ENCODE measurements around the gene EML4. TPM values are rescaled to one million over a fixed set of nuclear protein-coding genes. Genes with fewer than 3 reads are reported as not detected.

EML4 gene
- total and polyA plus RNA-seq, 9 of the 15 experiments (the other 6 are each of a cell fraction or from before 2014, with no cell fraction given) = 14.7 to 48.3 (median 36.5) TPM

DNA sequence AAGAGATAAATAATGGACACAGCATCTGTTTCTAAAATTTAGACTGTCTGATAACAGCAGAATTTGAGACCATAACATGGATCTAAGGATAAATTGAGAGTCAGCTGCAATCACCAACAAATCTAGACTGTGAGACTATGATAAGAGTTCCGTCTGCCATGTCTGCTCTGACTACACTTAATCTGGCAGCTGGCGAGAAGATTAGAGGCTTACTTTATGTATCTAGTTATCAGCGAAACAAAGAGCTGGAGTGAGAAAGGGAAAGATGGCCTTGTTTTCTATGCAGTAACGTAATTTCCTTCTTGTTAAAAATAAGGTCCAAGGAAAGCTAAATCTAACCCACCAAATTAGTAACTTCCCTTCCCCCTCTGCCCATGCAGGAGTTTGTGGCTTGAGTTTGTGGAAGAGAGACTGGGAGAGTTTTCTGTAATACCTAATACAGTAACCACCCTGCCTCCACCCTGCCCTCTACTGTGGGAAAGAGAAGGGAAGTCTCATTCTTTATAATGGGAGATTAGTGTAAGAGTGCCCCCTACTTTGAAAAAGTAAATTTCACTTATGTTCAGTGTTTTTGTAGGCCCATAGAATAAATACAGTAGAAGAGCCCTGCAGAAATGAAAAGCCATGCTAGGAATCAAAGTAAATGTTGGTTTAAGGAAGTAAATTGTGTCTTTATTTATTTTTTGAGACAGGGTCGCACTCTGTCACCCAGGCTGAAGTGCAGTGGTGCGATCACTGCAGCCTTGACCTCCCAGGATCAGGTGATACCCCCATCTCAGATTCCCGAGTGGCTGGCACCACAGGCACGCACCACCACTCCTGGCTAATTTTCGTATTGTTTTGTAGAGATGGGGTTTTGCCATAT, 27.5 kb downstream of the EML4 start (continued):
- TF ChIP-seq, protein P1, sequence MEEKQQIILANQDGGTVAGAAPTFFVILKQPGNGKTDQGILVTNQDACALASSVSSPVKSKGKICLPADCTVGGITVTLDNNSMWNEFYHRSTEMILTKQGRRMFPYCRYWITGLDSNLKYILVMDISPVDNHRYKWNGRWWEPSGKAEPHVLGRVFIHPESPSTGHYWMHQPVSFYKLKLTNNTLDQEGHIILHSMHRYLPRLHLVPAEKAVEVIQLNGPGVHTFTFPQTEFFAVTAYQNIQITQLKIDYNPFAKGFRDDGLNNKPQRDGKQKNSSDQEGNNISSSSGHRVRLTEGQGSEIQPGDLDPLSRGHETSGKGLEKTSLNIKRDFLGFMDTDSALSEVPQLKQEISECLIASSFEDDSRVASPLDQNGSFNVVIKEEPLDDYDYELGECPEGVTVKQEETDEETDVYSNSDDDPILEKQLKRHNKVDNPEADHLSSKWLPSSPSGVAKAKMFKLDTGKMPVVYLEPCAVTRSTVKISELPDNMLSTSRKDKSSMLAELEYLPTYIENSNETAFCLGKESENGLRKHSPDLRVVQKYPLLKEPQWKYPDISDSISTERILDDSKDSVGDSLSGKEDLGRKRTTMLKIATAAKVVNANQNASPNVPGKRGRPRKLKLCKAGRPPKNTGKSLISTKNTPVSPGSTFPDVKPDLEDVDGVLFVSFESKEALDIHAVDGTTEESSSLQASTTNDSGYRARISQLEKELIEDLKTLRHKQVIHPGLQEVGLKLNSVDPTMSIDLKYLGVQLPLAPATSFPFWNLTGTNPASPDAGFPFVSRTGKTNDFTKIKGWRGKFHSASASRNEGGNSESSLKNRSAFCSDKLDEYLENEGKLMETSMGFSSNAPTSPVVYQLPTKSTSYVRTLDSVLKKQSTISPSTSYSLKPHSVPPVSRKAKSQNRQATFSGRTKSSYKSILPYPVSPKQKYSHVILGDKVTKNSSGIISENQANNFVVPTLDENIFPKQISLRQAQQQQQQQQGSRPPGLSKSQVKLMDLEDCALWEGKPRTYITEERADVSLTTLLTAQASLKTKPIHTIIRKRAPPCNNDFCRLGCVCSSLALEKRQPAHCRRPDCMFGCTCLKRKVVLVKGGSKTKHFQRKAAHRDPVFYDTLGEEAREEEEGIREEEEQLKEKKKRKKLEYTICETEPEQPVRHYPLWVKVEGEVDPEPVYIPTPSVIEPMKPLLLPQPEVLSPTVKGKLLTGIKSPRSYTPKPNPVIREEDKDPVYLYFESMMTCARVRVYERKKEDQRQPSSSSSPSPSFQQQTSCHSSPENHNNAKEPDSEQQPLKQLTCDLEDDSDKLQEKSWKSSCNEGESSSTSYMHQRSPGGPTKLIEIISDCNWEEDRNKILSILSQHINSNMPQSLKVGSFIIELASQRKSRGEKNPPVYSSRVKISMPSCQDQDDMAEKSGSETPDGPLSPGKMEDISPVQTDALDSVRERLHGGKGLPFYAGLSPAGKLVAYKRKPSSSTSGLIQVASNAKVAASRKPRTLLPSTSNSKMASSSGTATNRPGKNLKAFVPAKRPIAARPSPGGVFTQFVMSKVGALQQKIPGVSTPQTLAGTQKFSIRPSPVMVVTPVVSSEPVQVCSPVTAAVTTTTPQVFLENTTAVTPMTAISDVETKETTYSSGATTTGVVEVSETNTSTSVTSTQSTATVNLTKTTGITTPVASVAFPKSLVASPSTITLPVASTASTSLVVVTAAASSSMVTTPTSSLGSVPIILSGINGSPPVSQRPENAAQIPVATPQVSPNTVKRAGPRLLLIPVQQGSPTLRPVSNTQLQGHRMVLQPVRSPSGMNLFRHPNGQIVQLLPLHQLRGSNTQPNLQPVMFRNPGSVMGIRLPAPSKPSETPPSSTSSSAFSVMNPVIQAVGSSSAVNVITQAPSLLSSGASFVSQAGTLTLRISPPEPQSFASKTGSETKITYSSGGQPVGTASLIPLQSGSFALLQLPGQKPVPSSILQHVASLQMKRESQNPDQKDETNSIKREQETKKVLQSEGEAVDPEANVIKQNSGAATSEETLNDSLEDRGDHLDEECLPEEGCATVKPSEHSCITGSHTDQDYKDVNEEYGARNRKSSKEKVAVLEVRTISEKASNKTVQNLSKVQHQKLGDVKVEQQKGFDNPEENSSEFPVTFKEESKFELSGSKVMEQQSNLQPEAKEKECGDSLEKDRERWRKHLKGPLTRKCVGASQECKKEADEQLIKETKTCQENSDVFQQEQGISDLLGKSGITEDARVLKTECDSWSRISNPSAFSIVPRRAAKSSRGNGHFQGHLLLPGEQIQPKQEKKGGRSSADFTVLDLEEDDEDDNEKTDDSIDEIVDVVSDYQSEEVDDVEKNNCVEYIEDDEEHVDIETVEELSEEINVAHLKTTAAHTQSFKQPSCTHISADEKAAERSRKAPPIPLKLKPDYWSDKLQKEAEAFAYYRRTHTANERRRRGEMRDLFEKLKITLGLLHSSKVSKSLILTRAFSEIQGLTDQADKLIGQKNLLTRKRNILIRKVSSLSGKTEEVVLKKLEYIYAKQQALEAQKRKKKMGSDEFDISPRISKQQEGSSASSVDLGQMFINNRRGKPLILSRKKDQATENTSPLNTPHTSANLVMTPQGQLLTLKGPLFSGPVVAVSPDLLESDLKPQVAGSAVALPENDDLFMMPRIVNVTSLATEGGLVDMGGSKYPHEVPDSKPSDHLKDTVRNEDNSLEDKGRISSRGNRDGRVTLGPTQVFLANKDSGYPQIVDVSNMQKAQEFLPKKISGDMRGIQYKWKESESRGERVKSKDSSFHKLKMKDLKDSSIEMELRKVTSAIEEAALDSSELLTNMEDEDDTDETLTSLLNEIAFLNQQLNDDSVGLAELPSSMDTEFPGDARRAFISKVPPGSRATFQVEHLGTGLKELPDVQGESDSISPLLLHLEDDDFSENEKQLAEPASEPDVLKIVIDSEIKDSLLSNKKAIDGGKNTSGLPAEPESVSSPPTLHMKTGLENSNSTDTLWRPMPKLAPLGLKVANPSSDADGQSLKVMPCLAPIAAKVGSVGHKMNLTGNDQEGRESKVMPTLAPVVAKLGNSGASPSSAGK (IDR thresholded peaks at IDR 0.05) = no peak
- TF ChIP-seq PHB2 (IDR thresholded peaks at IDR 0.05; ENCODE audit: low read depth) = peak; percentile 78
- TF ChIP-seq, protein P2, sequence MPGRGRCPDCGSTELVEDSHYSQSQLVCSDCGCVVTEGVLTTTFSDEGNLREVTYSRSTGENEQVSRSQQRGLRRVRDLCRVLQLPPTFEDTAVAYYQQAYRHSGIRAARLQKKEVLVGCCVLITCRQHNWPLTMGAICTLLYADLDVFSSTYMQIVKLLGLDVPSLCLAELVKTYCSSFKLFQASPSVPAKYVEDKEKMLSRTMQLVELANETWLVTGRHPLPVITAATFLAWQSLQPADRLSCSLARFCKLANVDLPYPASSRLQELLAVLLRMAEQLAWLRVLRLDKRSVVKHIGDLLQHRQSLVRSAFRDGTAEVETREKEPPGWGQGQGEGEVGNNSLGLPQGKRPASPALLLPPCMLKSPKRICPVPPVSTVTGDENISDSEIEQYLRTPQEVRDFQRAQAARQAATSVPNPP (IDR thresholded peaks at IDR 0.05; ENCODE audit: borderline replicate concordance, insufficient read depth, insufficient read length) = no peak
- no peak for TF ChIP-seq NR2C2 (CRISPR knock-in tag; IDR thresholded peaks at IDR 0.05)
- no peak for TF ChIP-seq NR2C2 (tag; IDR thresholded peaks at IDR 0.05)
- TF ChIP-seq ZNF764 (CRISPR knock-in tag; IDR thresholded peaks at IDR 0.05; ENCODE audit: low read depth) = no peak
- TF ChIP-seq YBX1 (IDR thresholded peaks at IDR 0.05) = no peak
- no peak for TF ChIP-seq MYNN (IDR thresholded peaks at IDR 0.05)
- no peak for TF ChIP-seq MYNN (CRISPR knock-in tag; IDR thresholded peaks at IDR 0.05)
- peak; percentile 39; the same call in 1 of the 2 replicates for TF ChIP-seq LCOR (CRISPR knock-in tag; IDR thresholded peaks at IDR 0.05)
- no peak for TF ChIP-seq ATF6 (CRISPR knock-in tag; IDR thresholded peaks at IDR 0.05)
- no peak for TF ChIP-seq FOXK1 (CRISPR knock-in tag; IDR thresholded peaks at IDR 0.05; ENCODE audit: borderline replicate concordance)
- TF ChIP-seq ZNF766 (CRISPR knock-in tag; conservative IDR thresholded peaks at IDR 0.05) = peak; percentile 73; the same call in 1 of the 2 replicates
